Neural cell (in vitro differentiated cells): ENCODE results near the gene CCNH. TPM values are rescaled to one million over a fixed set of nuclear protein-coding genes. Genes with fewer than 3 reads are reported as not detected.

ENCODE experiments used
- H2AFZ ChIP-seq: fragments of 200-600, 300-800 bp; sonication (generic), shearing (Covaris generic); 2 replicates; pipeline ENCODE4 v1.6.0; 2014; ENCODE audit warnings: low read depth, mild to moderate bottlenecking, antibody characterized with exemption, low read length, moderate library complexity
- H3F3A ChIP-seq: fragments of 200-600 bp; shearing (Covaris generic); 2 replicates; pipeline ENCODE4 v1.6.1; 2016; ENCODE audit warnings: mild to moderate bottlenecking, moderate library complexity, mixed read lengths, antibody characterized with exemption, low read length; ENCODE audit not compliant: insufficient read depth, poor library complexity, severe bottlenecking
- H3K27ac ChIP-seq: fragments of 200-600, 300-800 bp; sonication (generic), shearing (Covaris generic); 2 replicates; pipeline ENCODE4 v1.5.1; 2014; ENCODE audit warnings: mild to moderate bottlenecking, low read length, moderate library complexity
- H3K27me3 ChIP-seq: fragments of 300-800, 200-600 bp; sonication (generic), shearing (Covaris generic); 2 replicates; pipeline ENCODE4 v1.6.0; 2014; ENCODE audit warnings: mild to moderate bottlenecking, low read depth, low read length, moderate library complexity; ENCODE audit not compliant: insufficient read depth
- H3K36me3 ChIP-seq: fragments of 300-800, 200-600 bp; sonication (generic), shearing (Covaris generic); 2 replicates; pipeline ENCODE4 v1.5.1; 2014; ENCODE audit warnings: mild to moderate bottlenecking, antibody characterized with exemption, low read length, moderate library complexity; ENCODE audit not compliant: insufficient read depth
- H3K4me2 ChIP-seq: fragments of 300-800, 200-600 bp; sonication (generic), shearing (Covaris generic); 2 replicates; pipeline ENCODE4 v1.6.0; 2014; ENCODE audit warnings: mild to moderate bottlenecking, low read length
- H3K4me3 ChIP-seq: fragments of 300-800, 200-600 bp; sonication (generic), shearing (Covaris generic); 2 replicates; pipeline ENCODE4 v1.5.1; 2014; ENCODE audit warnings: mild to moderate bottlenecking, low read length, moderate library complexity
- H3K79me2 ChIP-seq: fragments of 200-600 bp; shearing (Covaris generic); replicated peaks from 2 replicates; pipeline ENCODE4 v1.6.0; 2014; ENCODE audit warnings: mild to moderate bottlenecking, low read length, moderate library complexity; ENCODE audit not compliant: insufficient read depth
- H3K9ac ChIP-seq: fragments of 300-800, 200-600 bp; sonication (generic), shearing (Covaris generic); 2 replicates; pipeline ENCODE4 v1.6.1; 2016; ENCODE audit warnings: mild to moderate bottlenecking, low read length, mixed read lengths
- H3K9me2 ChIP-seq: fragments of 200-600 bp; shearing (Covaris generic); 2 replicates; pipeline ENCODE4 v1.6.1; 2016; ENCODE audit warnings: mild to moderate bottlenecking, low read length, mixed read lengths; ENCODE audit not compliant: insufficient read depth
- H3K9me3 ChIP-seq: fragments of 200-600, 300-800 bp; sonication (generic), shearing (Covaris generic); 2 replicates; pipeline ENCODE4 v1.6.1; 2016; ENCODE audit warnings: mild to moderate bottlenecking, mixed run types, low read length, moderate library complexity, mixed read lengths
- H4K20me1 ChIP-seq: fragments of 200-600 bp; shearing (Covaris generic); 2 replicates; pipeline ENCODE4 v1.6.1; 2016; ENCODE audit warnings: mild to moderate bottlenecking, mixed run types; ENCODE audit not compliant: insufficient read depth
- CTCF ChIP-seq: fragments of 450-650 bp; IDR thresholded peaks from 2 replicates; pipeline ENCODE4 v1.5.1; 2014; ENCODE audit warnings: antibody characterized with exemption, mild to moderate bottlenecking, moderate library complexity; ENCODE audit not compliant: poor library complexity, severe bottlenecking
- EP300 ChIP-seq: fragments of 450-650 bp; conservative IDR thresholded peaks from 2 replicates; pipeline ENCODE4 v1.6.1; 2014; ENCODE audit warnings: antibody characterized with exemption, mild to moderate bottlenecking, moderate library complexity; ENCODE audit not compliant: poor library complexity, severe bottlenecking
- EZH2 ChIP-seq: fragments of 200-600, 300-800 bp; shearing (Covaris generic), sonication (generic); IDR thresholded peaks from 2 replicates; pipeline ENCODE4 v1.6.1; 2014; ENCODE audit warnings: antibody characterized with exemption, low read length, borderline replicate concordance, mild to moderate bottlenecking; ENCODE audit not compliant: insufficient read depth, poor library complexity, severe bottlenecking
- MXI1 ChIP-seq: fragments of 450-650 bp; conservative IDR thresholded peaks from 2 replicates; pipeline ENCODE4 v1.6.1; 2014; ENCODE audit warnings: antibody characterized with exemption, mild to moderate bottlenecking; ENCODE audit not compliant: poor library complexity, severe bottlenecking
- POLR2AphosphoS5 ChIP-seq: IDR thresholded peaks from 2 replicates; pipeline ENCODE4 v1.6.1; 2012
- RAD21 ChIP-seq: fragments of 450-650 bp; conservative IDR thresholded peaks from 2 replicates; pipeline ENCODE4 v1.6.1; 2014; ENCODE audit warnings: antibody characterized with exemption, mild to moderate bottlenecking, moderate library complexity
- REST ChIP-seq: IDR thresholded peaks from 2 replicates; pipeline ENCODE4 v1.6.1; 2012; ENCODE audit warnings: borderline replicate concordance
- SMC3 ChIP-seq: fragments of 450-650 bp; conservative IDR thresholded peaks from 2 replicates; pipeline ENCODE4 v1.6.1; 2014; ENCODE audit warnings: antibody characterized with exemption, mild to moderate bottlenecking, moderate library complexity; ENCODE audit not compliant: poor library complexity
- TAF1 ChIP-seq: IDR thresholded peaks from 2 replicates; pipeline ENCODE4 v1.6.1; 2012; ENCODE audit warnings: low read depth
- polyA plus RNA-seq: library from polyadenylated mRNA; depleted of rRNA; stranded (reverse); fragments of >200 nt; gene quantifications from 2 replicates; pipeline ENCODE4 v1.2.3, GENCODE V29; 2014

Gene CCNH
- polyA plus RNA-seq, 1 donor from 2014 or later = 127 TPM

GRCh38 chr5:87361031-87361445, 51.7 kb downstream of the CCNH start:
- no peak overlapping the region for H3K27ac ChIP-seq
- TF ChIP-seq RAD21 (no peak), EP300 (no peak), TAF1 (no peak), REST (no peak), SMC3 (no peak), EZH2 (no peak), MXI1 (no peak), POLR2AphosphoS5 (no peak), CTCF (no peak)
- peaks cover 6% of the 10 kb centered on the region for H3K36me3 ChIP-seq
- H3F3A ChIP-seq = no peaks in the 10 kb centered on the region
- H3K9me3 ChIP-seq = no peaks in the 10 kb centered on the region
- H3K9me2 ChIP-seq = no peaks in the 10 kb centered on the region
- no peaks in the 10 kb centered on the region for H3K27me3 ChIP-seq
- no peak overlapping the region for H2AFZ ChIP-seq
- H4K20me1 ChIP-seq = no peaks in the 10 kb centered on the region
- H3K79me2 ChIP-seq = no peaks in the 10 kb centered on the region
- no peak overlapping the region for H3K4me2 ChIP-seq
- no peak overlapping the region for H3K9ac ChIP-seq
- H3K4me3 ChIP-seq = no peak overlapping the region

- H3K9me2 ChIP-seq = no peaks in the 10 kb centered on the region
- no peaks in the 10 kb centered on the region for H4K20me1 ChIP-seq
- TF ChIP-seq EZH2 (no peak), REST (no peak), CTCF (no peak), MXI1 (no peak), TAF1 (no peak), SMC3 (no peak), POLR2AphosphoS5 (no peak), RAD21 (no peak), EP300 (no peak)
- no peak overlapping the region for H3K27ac ChIP-seq
- no peaks in the 10 kb centered on the region for H3K27me3 ChIP-seq
- no peak overlapping the region for H3K9ac ChIP-seq
- no peak overlapping the region for H2AFZ ChIP-seq
- H3K36me3 ChIP-seq = peaks cover 11% of the 10 kb centered on the region
- H3F3A ChIP-seq = no peaks in the 10 kb centered on the region
- H3K9me3 ChIP-seq = no peaks in the 10 kb centered on the region
- H3K4me2 ChIP-seq = no peak overlapping the region
- no peak overlapping the region for H3K4me3 ChIP-seq
- no peaks in the 10 kb centered on the region for H3K79me2 ChIP-seq
These were observed 52.6 kb downstream of the CCNH start for GRCh38 chr5:87360132-87360531.
